Measurements from ENCODE around the gene SLC22A23. TPM values are rescaled to one million over a fixed set of nuclear protein-coding genes. Genes with fewer than 3 reads are reported as not detected.

Gene SLC22A23
- total and polyA plus RNA-seq, 2 of the 4 experiments (the other 2 are of a cell fraction) = 0.72 to 1.6 TPM

DNA sequence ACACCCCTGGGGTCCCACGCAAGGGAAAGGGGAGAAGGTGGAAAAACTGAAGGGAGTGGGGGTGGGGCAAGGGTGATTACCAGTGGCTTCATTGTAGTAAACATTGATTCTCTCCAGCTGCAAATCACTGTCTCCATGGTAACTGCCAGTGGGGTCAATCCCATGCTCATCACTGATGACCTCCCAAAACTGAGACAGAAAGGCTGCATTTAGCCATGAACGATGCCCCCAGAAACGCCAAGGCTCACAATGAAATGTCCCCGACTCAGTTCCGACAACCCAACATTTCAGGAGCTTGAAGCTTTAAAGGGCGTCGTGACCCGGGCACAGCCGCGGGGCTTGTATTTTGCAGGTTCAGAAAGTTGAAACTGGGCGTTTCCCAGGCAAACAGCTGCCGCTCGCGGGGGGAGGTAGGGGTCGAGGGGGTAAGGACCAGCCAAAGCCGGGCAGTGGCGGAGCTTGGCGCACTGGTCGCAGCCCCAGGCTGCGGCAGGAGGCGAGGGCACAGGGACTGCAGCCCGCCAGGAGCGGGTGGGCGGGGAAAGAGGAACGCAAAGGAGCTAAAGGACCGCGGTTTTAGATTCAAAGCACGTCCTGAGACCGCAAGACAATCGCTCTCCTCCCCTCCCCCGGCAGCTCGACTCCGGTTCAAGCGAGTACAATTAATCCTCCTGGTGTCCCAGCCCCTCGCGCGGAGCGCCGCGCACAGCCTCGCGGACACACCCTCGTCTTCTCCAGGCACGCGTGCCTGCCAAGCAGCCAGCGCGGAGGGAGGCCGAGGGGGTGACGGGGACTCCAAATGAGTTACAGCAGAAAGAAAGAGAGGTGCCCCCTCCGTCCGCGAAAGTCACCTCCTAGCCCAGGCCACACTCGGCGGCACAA, 230.1 kb downstream of the SLC22A23 start:
- H3K4me3 ChIP-seq (ENCODE audit: insufficient read depth, low read depth, low read length) = peak overlapping the region; percentile 42
- H2AK5ac ChIP-seq (ENCODE audit: low read depth, low read length) = peak overlapping the region; percentile 39; the same call in 1 of the 2 replicates
- no peak overlapping the region for H3K27ac ChIP-seq (ENCODE audit: insufficient read depth, low read length)
- 0 out of 2 replicates have a peak overlapping the region, but pooled peaks have one; percentile 19 for H3K4ac ChIP-seq (ENCODE audit: low read depth, low read length)
- H3K18ac ChIP-seq (ENCODE audit: low read depth, low read length) = no peak overlapping the region
- H2BK15ac ChIP-seq (ENCODE audit: low read depth, low read length) = no peak overlapping the region
- no peak overlapping the region for H4K5ac ChIP-seq (ENCODE audit: low read depth, low read length)
- H3K9me3 ChIP-seq (ENCODE audit: control insufficient read depth, insufficient read depth, low read length) = peaks cover 2% of the 10 kb centered on the region; the same call in 1 of the 2 replicates
- H4K20me1 ChIP-seq (ENCODE audit: insufficient read depth, low read length) = peaks cover 9% of the 10 kb centered on the region; the same call in 1 of the 2 replicates
- no peak overlapping the region for H3K23ac ChIP-seq (ENCODE audit: low read depth, low read length)
- no peak overlapping the region for H4K91ac ChIP-seq (ENCODE audit: insufficient read depth, low read depth, low read length)
- H3K56ac ChIP-seq (ENCODE audit: extremely low read depth, insufficient read depth, low read length) = no peak overlapping the region
- TF ChIP-seq MAFK (IDR thresholded peaks at IDR 0.05; ENCODE audit: low read depth, low read length) = no peak
- TF ChIP-seq, protein P1, sequence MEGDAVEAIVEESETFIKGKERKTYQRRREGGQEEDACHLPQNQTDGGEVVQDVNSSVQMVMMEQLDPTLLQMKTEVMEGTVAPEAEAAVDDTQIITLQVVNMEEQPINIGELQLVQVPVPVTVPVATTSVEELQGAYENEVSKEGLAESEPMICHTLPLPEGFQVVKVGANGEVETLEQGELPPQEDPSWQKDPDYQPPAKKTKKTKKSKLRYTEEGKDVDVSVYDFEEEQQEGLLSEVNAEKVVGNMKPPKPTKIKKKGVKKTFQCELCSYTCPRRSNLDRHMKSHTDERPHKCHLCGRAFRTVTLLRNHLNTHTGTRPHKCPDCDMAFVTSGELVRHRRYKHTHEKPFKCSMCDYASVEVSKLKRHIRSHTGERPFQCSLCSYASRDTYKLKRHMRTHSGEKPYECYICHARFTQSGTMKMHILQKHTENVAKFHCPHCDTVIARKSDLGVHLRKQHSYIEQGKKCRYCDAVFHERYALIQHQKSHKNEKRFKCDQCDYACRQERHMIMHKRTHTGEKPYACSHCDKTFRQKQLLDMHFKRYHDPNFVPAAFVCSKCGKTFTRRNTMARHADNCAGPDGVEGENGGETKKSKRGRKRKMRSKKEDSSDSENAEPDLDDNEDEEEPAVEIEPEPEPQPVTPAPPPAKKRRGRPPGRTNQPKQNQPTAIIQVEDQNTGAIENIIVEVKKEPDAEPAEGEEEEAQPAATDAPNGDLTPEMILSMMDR (conservative IDR thresholded peaks at IDR 0.05; ENCODE audit: low read depth, low read length) = no peak
- TF ChIP-seq MXI1 (IDR thresholded peaks at IDR 0.05; ENCODE audit: borderline replicate concordance, low read depth, low read length) = peak; percentile 56; the same call in 1 of the 2 replicates
- TF ChIP-seq, protein P2, sequence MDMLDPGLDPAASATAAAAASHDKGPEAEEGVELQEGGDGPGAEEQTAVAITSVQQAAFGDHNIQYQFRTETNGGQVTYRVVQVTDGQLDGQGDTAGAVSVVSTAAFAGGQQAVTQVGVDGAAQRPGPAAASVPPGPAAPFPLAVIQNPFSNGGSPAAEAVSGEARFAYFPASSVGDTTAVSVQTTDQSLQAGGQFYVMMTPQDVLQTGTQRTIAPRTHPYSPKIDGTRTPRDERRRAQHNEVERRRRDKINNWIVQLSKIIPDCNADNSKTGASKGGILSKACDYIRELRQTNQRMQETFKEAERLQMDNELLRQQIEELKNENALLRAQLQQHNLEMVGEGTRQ (IDR thresholded peaks at IDR 0.05; ENCODE audit: low read depth, low read length) = no peak
- TF ChIP-seq SMC3 (IDR thresholded peaks at IDR 0.05; ENCODE audit: low read depth, low read length) = no peak
- H2BK120ac ChIP-seq (ENCODE audit: low read depth, low read length) = no peak overlapping the region
- dilution Hi-C loops (cut with HindIII; ENCODE audit: low sequenced_read_pairs, unreplicated experiment) (no loop called here), intact Hi-C loops (cut with micrococcal nuclease) (no loop called here), in situ Hi-C loops (cut with MboI; ENCODE audit: low sequenced_read_pairs) (no loop called here)
- ChIA-PET CTCF (no interaction called here), POLR2A (ENCODE audit: unreplicated experiment) (no interaction called here)
- peaks cover 7% of the 10 kb centered on the region; the same call in 1 of the 2 replicates for H3K9me1 ChIP-seq (ENCODE audit: insufficient read depth, low read length)
- peak overlapping the region; percentile 79 for H3K4me2 ChIP-seq (ENCODE audit: low read depth, low read length)
- peak; percentile 33 for ATAC-seq (ENCODE audit: low read depth)
- no peak overlapping the region for H2BK5ac ChIP-seq (ENCODE audit: low read depth, low read length, poor library complexity, severe bottlenecking)
- no peaks in the 10 kb centered on the region; the same call in 1 of the 2 replicates for H3K4me1 ChIP-seq (ENCODE audit: control insufficient read depth, insufficient read depth, low read length)
- H4K8ac ChIP-seq (ENCODE audit: low read depth in 2 of 2, low read length in 2 of 2) = no peak overlapping the region
- no peak for DNase-seq
- H3K9ac ChIP-seq (ENCODE audit: low read depth, low read length) = peak overlapping the region; percentile 21
- no peaks in the 10 kb centered on the region for H3K36me3 ChIP-seq (ENCODE audit: control insufficient read depth, insufficient read depth, low read length)
- peaks cover 42% of the 10 kb centered on the region for H3K27me3 ChIP-seq (ENCODE audit: control insufficient read depth, insufficient read depth, low read length)
- no TSS peak for BruUV-seq (replicated peaks)
- H3K14ac ChIP-seq (replicated peaks; ENCODE audit: low read depth, low read length) = no peak overlapping the region
- peaks cover 0 to 4% of the 10 kb centered on the region in 2 experiments; a peak in 1 of 4 replicates for H3K79me1 ChIP-seq (ENCODE audit: low read depth in 1 of 2, low read length in 2 of 2)
- H2AFZ ChIP-seq (replicated peaks; ENCODE audit: low read length, poor library complexity) = peak overlapping the region; percentile 77
- 6% methylated on average over 34 of the region's 54 CpGs; no CpG with 5 or more reads in 1 of the 2 experiments for WGBS, 2 experiments (ENCODE audit: extremely low coverage in 2 of 2, insufficient read length in 1 of 2)
- peak overlapping the region; percentile 83 for H2AK9ac ChIP-seq (replicated peaks; ENCODE audit: low read depth, low read length, poor library complexity)
- H2BK20ac ChIP-seq (ENCODE audit: low read depth, low read length) = no peak overlapping the region
